ENCODE data around the gene ADCYAP1R1.

The ADCYAP1R1 gene

DNA sequence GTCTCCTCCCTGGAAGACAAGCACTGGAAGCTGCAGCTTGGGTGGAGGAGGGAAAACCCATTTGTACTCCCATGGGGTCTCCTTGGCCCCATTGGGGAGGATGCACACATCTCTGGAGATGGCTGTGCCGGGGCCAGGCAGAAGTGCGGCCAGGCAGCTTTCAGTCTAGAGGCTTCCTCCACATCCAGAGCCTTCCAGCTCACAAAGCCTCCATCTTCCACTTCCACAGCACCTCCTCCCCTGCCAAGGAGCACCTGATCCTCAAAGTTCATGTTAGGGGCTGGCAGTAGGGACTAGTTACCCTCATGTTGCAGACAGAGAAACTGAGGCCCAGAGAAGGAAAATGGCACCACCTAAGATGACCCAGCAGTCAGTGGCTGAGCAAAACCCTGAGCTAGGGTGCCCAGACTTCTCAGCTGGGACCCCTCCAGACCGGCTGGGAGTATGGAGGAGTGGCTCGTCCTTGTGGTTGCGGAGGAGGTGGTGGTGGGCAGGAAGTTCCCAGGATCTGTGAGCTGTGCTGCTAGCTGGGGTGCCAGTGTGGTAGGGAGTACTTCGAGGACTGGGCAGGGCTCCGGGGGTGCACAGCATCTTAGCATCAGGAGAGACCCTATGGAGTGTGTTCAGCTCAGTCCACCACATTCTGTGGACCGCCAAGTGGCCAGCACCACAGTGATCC lies 44.2 kb downstream of the ADCYAP1R1 start:
- DNase-seq (ENCODE audit: extremely low read depth, low read depth), result no peak
- TF ChIP-seq CTCF (IDR thresholded peaks at IDR 0.05; ENCODE audit: low read depth, low read length), result no peak

- no peak for TF ChIP-seq CTCF (IDR thresholded peaks at IDR 0.05; ENCODE audit: low read depth, low read length)
- DNase-seq (ENCODE audit: extremely low read depth, low read depth), result no peak
These were observed 44.8 kb downstream of the ADCYAP1R1 start for GRCh38 chr7:31096877-31097258.

DNA sequence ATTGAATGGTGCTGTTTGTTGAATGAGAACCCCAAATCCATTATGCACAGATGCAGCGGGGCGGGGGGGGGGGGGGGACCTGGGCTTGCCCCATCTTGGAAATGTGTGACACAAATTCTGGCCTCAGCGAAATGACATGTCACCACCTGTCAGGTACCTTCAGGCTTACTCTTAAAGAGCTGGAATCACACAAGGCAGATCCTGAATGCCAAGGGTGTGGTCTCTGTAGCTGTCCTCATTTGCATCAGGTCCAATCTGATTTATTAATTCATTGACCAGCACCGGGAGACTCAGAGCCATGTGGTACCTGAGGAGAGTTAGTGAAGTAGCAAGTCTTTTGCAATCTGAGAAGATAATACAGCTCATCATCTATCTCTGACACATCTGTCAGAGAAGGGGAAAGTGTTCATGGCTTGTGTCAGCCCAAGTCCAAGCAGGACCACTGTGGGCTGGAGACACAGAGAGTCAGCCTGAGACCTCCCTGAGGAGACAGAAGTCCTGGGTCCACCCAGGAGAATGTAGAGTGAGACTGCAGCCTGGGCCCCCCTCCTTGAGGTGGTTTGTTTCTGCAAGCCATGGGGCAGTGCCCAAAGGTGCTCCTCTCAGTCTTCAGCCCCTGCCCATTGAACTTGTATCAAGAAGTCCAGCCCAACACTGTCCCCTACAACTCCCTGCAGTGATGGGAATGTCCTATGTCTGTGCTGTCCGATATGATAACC lies 46.7 kb downstream of the ADCYAP1R1 start:
- no peak for TF ChIP-seq CTCF (IDR thresholded peaks at IDR 0.05; ENCODE audit: low read depth, low read length)
- DNase-seq (ENCODE audit: extremely low read depth, low read depth), result no peak

DNA sequence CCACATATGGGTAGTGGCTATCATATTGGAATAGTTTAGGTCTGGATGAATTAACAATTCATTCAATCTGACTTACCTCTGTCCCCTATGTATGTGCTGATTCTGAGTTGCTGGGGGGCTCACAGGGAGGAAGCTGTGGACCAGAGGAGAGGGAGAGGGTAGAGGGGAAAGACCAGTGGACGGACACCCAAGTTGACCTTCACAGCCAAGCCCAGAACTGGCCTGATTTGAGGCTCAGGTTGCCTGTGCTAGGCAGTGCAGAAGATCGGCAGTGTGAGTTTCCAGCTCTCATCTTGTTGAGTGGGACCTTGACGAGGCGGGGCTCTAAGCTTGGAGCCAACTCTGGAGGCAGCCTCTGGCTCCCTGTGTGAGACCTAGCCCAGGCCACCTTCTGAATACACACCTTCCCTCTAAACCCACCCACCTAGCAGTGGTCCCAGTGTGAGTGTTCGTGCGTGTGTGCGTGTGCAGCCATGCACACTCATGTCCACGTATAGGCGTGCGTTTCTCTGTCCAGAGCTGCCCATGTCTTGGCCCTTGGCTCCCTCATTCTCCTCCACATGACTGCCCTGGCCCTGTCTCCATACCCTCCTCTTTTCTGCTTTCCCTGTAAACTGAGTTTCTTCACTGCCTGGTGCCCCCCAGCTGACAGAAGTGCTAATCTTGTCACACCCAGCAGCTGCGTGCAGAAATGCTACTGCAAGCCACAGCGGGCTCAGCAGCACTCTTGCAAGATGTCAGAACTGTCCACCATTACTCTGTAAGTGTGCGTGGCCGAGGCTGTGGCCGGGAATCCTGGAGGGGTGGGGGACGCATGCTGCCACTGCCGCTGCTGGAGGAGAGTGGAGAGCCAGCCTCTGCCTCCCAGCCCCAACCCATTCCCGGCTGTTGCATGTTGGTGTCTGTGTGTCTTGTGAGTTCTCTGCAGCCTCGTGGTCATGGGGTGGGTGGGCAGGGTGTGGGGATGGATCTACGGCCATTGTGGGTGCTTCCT lies 47.6 kb downstream of the ADCYAP1R1 start:
- no peak for TF ChIP-seq CTCF (IDR thresholded peaks at IDR 0.05; ENCODE audit: low read depth, low read length)
- DNase-seq (ENCODE audit: extremely low read depth, low read depth), result no peak

GRCh38 chr7:31100445-31100844 lies 48.3 kb downstream of the ADCYAP1R1 start:
- TF ChIP-seq CTCF (IDR thresholded peaks at IDR 0.05; ENCODE audit: low read depth, low read length), result no peak
- DNase-seq (ENCODE audit: extremely low read depth, low read depth), result no peak

DNA sequence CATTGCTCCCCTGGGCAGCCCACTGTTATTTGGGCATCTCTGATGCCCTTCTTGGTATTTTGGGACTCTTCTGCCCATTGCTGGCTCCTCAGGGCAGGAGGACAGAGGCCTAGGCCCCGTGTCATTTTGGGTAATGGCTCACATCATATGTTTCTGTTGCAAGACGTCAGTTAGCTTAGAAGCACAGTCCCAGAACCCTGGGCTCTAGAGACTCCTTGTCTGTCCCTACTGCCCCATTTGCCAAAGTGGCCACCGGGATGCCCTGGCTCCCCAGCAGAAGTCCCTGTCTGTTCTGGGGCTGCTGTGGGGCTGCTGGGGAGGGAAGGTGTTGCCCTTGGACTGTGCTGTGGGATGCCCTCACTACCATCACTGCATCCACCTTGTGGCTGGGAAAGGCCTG lies 48.8 kb downstream of the ADCYAP1R1 start:
- DNase-seq (ENCODE audit: extremely low read depth, low read depth), result no peak
- TF ChIP-seq CTCF (IDR thresholded peaks at IDR 0.05; ENCODE audit: low read depth, low read length), result no peak
